HL-60 (cell line): Measurements from ENCODE around the gene ZNF277.
A peak's percentile ranks its signal among the peaks of the same experiment; 100 is the strongest.
"Not testable (repeated sequence)": the region's sequence is repeated elsewhere in the genome, so short reads cannot be mapped to it uniquely, and the experiment has no call there.

Source experiments
- DNase-seq, 2 experiments: peaks; one replicate each; pipeline ENCODE4 v3.0.0-alpha.2; 2010 to 2020; ENCODE audit warnings: low read depth in 1 of 2, low spot score in 1 of 2
- H3K27ac ChIP-seq: fragments of 250-450 bp; sonication (Bioruptor Pico); replicated peaks from 2 replicates; pipeline ENCODE4 v1.5.1; 2020; ENCODE audit warnings: mild to moderate bottlenecking, moderate library complexity
- H3K27me3 ChIP-seq: fragments of 250-450 bp; sonication (Bioruptor Pico); 2 replicates; pipeline ENCODE4 v1.5.1; 2021; ENCODE audit warnings: mild to moderate bottlenecking, moderate library complexity; ENCODE audit not compliant: insufficient read depth, poor library complexity, severe bottlenecking
- H3K4me3 ChIP-seq: replicated peaks from 2 replicates; pipeline ENCODE4 v1.5.1; 2011; ENCODE audit warnings: mild to moderate bottlenecking, control low read depth, low read length; ENCODE audit not compliant: insufficient read depth
- CTCF ChIP-seq: IDR thresholded peaks from one replicate; pipeline ENCODE4 v1.5.1; 2011; ENCODE audit warnings: low read length, control low read depth, inconsistent platforms; ENCODE audit not compliant: insufficient read depth
- GABPA ChIP-seq: IDR thresholded peaks from 2 replicates; pipeline ENCODE4 v1.6.1; 2012; ENCODE audit warnings: low read depth
- POLR2AphosphoS5 ChIP-seq: IDR thresholded peaks from 2 replicates; pipeline ENCODE4 v1.6.1; 2012; ENCODE audit warnings: low read depth
- SPI1 ChIP-seq: IDR thresholded peaks from 2 replicates; pipeline ENCODE4 v1.6.1; 2012; ENCODE audit warnings: low read depth, mild to moderate bottlenecking, borderline replicate concordance
- TF ChIP-seq, protein P1 (sequence below): IDR thresholded peaks from 2 replicates; pipeline ENCODE4 v1.6.1; 2012; ENCODE audit warnings: low read depth; ENCODE audit not compliant: insufficient replicate concordance

Gene ZNF277

GRCh38 chr7:112386619-112387018, 180.1 kb downstream of the ZNF277 start:
- H3K27me3 ChIP-seq = no peaks in the 10 kb centered on the region
- no peak for DNase-seq
- no peak overlapping the region for H3K4me3 ChIP-seq
- no peak overlapping the region for H3K27ac ChIP-seq
- TF ChIP-seq SPI1 (no peak), POLR2AphosphoS5 (no peak), GABPA (no peak), CTCF (no peak)
- TF ChIP-seq, protein P1, sequence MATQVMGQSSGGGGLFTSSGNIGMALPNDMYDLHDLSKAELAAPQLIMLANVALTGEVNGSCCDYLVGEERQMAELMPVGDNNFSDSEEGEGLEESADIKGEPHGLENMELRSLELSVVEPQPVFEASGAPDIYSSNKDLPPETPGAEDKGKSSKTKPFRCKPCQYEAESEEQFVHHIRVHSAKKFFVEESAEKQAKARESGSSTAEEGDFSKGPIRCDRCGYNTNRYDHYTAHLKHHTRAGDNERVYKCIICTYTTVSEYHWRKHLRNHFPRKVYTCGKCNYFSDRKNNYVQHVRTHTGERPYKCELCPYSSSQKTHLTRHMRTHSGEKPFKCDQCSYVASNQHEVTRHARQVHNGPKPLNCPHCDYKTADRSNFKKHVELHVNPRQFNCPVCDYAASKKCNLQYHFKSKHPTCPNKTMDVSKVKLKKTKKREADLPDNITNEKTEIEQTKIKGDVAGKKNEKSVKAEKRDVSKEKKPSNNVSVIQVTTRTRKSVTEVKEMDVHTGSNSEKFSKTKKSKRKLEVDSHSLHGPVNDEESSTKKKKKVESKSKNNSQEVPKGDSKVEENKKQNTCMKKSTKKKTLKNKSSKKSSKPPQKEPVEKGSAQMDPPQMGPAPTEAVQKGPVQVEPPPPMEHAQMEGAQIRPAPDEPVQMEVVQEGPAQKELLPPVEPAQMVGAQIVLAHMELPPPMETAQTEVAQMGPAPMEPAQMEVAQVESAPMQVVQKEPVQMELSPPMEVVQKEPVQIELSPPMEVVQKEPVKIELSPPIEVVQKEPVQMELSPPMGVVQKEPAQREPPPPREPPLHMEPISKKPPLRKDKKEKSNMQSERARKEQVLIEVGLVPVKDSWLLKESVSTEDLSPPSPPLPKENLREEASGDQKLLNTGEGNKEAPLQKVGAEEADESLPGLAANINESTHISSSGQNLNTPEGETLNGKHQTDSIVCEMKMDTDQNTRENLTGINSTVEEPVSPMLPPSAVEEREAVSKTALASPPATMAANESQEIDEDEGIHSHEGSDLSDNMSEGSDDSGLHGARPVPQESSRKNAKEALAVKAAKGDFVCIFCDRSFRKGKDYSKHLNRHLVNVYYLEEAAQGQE = no peak

DNA sequence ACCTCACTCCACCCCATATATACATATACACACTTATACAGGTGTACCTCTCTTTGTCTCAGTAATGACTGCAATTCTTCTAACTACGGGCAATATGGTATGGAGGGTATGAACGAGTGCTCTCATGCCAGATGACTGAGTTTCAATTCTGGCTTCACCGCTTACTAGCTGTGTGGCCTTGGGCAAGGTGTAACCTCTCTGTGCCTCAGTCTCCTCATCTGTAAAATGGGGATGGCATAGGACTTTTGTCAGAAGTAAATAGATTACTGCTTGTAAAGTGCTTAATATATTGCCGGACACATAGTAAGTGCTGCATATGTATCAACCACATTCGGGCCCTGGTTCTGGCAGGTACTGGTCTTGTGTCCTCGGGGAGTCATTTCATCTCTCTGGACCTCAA, 183.7 kb downstream of the ZNF277 start:
- TF ChIP-seq, protein P1 = no peak
- no peak for TF ChIP-seq CTCF
- TF ChIP-seq SPI1 = no peak
- no peak for TF ChIP-seq GABPA
- H3K27ac ChIP-seq = no peak overlapping the region
- no peak for DNase-seq
- no peak overlapping the region for H3K4me3 ChIP-seq
- no peaks in the 10 kb centered on the region for H3K27me3 ChIP-seq

DNA sequence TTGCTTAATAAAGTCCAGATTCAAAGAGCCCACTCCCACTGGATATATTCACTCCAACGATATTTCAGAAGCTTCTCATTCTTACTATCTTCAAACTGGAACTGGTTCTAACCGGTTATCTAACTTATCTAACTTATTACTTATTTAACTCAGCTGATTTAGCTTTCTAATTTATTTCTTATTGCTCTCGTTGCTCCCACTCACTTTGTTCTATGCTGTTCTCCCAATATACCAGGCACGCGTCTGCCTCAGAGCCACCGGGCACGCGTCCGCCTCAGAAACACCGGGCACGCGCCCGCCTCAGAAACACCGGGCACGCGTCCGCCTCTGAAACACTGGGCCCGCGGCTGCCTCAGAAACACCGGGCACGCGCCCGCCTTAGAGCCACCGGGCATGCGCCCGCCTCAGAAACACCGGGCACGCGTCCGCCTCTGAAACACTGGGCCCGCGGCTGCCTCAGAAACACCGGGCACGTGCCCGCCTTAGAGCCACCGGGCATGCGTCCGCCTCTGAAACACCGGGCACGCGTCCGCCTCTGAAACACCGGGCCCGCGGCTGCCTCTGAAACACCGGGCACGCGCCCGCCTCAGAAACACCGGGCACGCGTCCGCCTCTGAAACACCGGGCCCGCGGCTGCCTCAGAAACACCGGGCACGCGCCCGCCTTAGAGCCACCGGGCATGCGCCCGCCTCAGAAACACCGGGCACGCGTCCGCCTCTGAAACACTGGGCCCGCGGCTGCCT, 184.8 kb downstream of the ZNF277 start:
- H3K27ac ChIP-seq = peak overlapping the region; percentile 18
- H3K27me3 ChIP-seq = not testable (repeated sequence)
- 0 out of 2 replicates have a peak, but pooled peaks have one; percentile 22 for TF ChIP-seq POLR2AphosphoS5
- H3K4me3 ChIP-seq = peak overlapping the region; percentile 47
- peak; percentile 36 to 68 for DNase-seq

DNA sequence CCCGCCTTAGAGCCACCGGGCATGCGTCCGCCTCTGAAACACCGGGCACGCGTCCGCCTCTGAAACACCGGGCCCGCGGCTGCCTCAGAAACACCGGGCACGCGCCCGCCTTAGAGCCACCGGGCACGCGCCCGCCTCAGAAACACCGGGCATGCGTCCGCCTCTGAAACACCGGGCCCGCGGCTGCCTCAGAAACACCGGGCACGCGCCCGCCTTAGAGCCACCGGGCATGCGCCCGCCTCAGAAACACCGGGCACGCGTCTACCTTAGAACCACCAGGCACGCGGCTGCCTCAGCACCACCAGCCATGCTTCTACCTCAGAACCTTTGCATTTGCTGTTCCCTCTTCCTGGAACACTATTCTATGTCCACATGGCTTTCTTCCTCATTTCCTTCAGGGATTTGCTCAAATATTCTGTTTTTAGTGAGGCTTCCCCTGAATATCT, 185.4 kb downstream of the ZNF277 start:
- peak; percentile 81 for TF ChIP-seq POLR2AphosphoS5
- peak overlapping the region; percentile 61 for H3K27ac ChIP-seq
- DNase-seq = peak; percentile 49 to 74
- H3K4me3 ChIP-seq = peak overlapping the region; percentile 47
- H3K27me3 ChIP-seq = not testable (repeated sequence)
